Neural cell (in vitro differentiated cells): ENCODE measurements around the gene RNU6-9. TPM values are rescaled to one million over a fixed set of nuclear protein-coding genes. Genes with fewer than 3 reads are reported as not detected.

ENCODE experiments used
- H2AFZ ChIP-seq: fragments of 200-600, 300-800 bp; sonication (generic), shearing (Covaris generic); 2 replicates; pipeline ENCODE4 v1.6.0; 2014; ENCODE audit warnings: low read depth, mild to moderate bottlenecking, antibody characterized with exemption, low read length, moderate library complexity
- H3F3A ChIP-seq: fragments of 200-600 bp; shearing (Covaris generic); 2 replicates; pipeline ENCODE4 v1.6.1; 2016; ENCODE audit warnings: mild to moderate bottlenecking, moderate library complexity, mixed read lengths, antibody characterized with exemption, low read length; ENCODE audit not compliant: insufficient read depth, poor library complexity, severe bottlenecking
- H3K27ac ChIP-seq: fragments of 200-600, 300-800 bp; sonication (generic), shearing (Covaris generic); 2 replicates; pipeline ENCODE4 v1.5.1; 2014; ENCODE audit warnings: mild to moderate bottlenecking, low read length, moderate library complexity
- H3K27me3 ChIP-seq: fragments of 300-800, 200-600 bp; sonication (generic), shearing (Covaris generic); 2 replicates; pipeline ENCODE4 v1.6.0; 2014; ENCODE audit warnings: mild to moderate bottlenecking, low read depth, low read length, moderate library complexity; ENCODE audit not compliant: insufficient read depth
- H3K36me3 ChIP-seq: fragments of 300-800, 200-600 bp; sonication (generic), shearing (Covaris generic); 2 replicates; pipeline ENCODE4 v1.5.1; 2014; ENCODE audit warnings: mild to moderate bottlenecking, antibody characterized with exemption, low read length, moderate library complexity; ENCODE audit not compliant: insufficient read depth
- H3K4me2 ChIP-seq: fragments of 300-800, 200-600 bp; sonication (generic), shearing (Covaris generic); 2 replicates; pipeline ENCODE4 v1.6.0; 2014; ENCODE audit warnings: mild to moderate bottlenecking, low read length
- H3K4me3 ChIP-seq: fragments of 300-800, 200-600 bp; sonication (generic), shearing (Covaris generic); 2 replicates; pipeline ENCODE4 v1.5.1; 2014; ENCODE audit warnings: mild to moderate bottlenecking, low read length, moderate library complexity
- H3K79me2 ChIP-seq: fragments of 200-600 bp; shearing (Covaris generic); replicated peaks from 2 replicates; pipeline ENCODE4 v1.6.0; 2014; ENCODE audit warnings: mild to moderate bottlenecking, low read length, moderate library complexity; ENCODE audit not compliant: insufficient read depth
- H3K9ac ChIP-seq: fragments of 300-800, 200-600 bp; sonication (generic), shearing (Covaris generic); 2 replicates; pipeline ENCODE4 v1.6.1; 2016; ENCODE audit warnings: mild to moderate bottlenecking, low read length, mixed read lengths
- H3K9me2 ChIP-seq: fragments of 200-600 bp; shearing (Covaris generic); 2 replicates; pipeline ENCODE4 v1.6.1; 2016; ENCODE audit warnings: mild to moderate bottlenecking, low read length, mixed read lengths; ENCODE audit not compliant: insufficient read depth
- H3K9me3 ChIP-seq: fragments of 200-600, 300-800 bp; sonication (generic), shearing (Covaris generic); 2 replicates; pipeline ENCODE4 v1.6.1; 2016; ENCODE audit warnings: mild to moderate bottlenecking, mixed run types, low read length, moderate library complexity, mixed read lengths
- H4K20me1 ChIP-seq: fragments of 200-600 bp; shearing (Covaris generic); 2 replicates; pipeline ENCODE4 v1.6.1; 2016; ENCODE audit warnings: mild to moderate bottlenecking, mixed run types; ENCODE audit not compliant: insufficient read depth
- EP300 ChIP-seq: fragments of 450-650 bp; conservative IDR thresholded peaks from 2 replicates; pipeline ENCODE4 v1.6.1; 2014; ENCODE audit warnings: antibody characterized with exemption, mild to moderate bottlenecking, moderate library complexity; ENCODE audit not compliant: poor library complexity, severe bottlenecking
- MXI1 ChIP-seq: fragments of 450-650 bp; conservative IDR thresholded peaks from 2 replicates; pipeline ENCODE4 v1.6.1; 2014; ENCODE audit warnings: antibody characterized with exemption, mild to moderate bottlenecking; ENCODE audit not compliant: poor library complexity, severe bottlenecking
- RAD21 ChIP-seq: fragments of 450-650 bp; conservative IDR thresholded peaks from 2 replicates; pipeline ENCODE4 v1.6.1; 2014; ENCODE audit warnings: antibody characterized with exemption, mild to moderate bottlenecking, moderate library complexity
- TAF1 ChIP-seq: IDR thresholded peaks from 2 replicates; pipeline ENCODE4 v1.6.1; 2012; ENCODE audit warnings: low read depth
- polyA plus RNA-seq: library from polyadenylated mRNA; depleted of rRNA; stranded (reverse); fragments of >200 nt; gene quantifications from 2 replicates; pipeline ENCODE4 v1.2.3, GENCODE V29; 2014
- TF ChIP-seq, protein P1 (sequence below): IDR thresholded peaks from 2 replicates; pipeline ENCODE4 v1.6.1; 2012; ENCODE audit warnings: borderline replicate concordance

RNU6-9 gene
- polyA plus RNA-seq, 1 donor from 2014 or later, result not detected

DNA sequence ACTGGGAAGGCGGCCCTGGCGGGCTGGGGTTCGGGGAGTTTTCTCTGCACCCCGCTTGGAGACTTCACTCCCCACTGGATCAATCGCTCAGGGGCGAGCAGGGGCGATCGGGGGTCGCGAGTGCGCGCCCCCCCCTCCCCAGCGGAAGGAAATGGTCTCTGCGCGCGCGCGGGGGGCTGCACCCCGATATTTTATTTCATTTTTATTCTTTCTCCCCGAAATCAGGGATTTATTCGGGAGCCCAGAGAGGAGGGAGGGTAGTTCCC, 33.0 kb downstream of the RNU6-9 start:
- H3K9me3 ChIP-seq, result no peaks in the 10 kb centered on the region
- no peak overlapping the region for H2AFZ ChIP-seq
- no peak for TF ChIP-seq MXI1
- TF ChIP-seq RAD21, result no peak
- TF ChIP-seq EP300, result no peak
- H3K27me3 ChIP-seq, result peaks cover 2% of the 10 kb centered on the region
- peak overlapping the region; percentile 84 for H3K4me3 ChIP-seq
- H3K27ac ChIP-seq, result peak overlapping the region; percentile 60
- H3K79me2 ChIP-seq, result peaks cover 11% of the 10 kb centered on the region
- H3K36me3 ChIP-seq, result no peaks in the 10 kb centered on the region
- peak overlapping the region; percentile 85 for H3K9ac ChIP-seq
- H3K9me2 ChIP-seq, result no peaks in the 10 kb centered on the region
- no peak overlapping the region for H3K4me2 ChIP-seq
- H4K20me1 ChIP-seq, result no peaks in the 10 kb centered on the region
- H3F3A ChIP-seq, result no peaks in the 10 kb centered on the region

DNA sequence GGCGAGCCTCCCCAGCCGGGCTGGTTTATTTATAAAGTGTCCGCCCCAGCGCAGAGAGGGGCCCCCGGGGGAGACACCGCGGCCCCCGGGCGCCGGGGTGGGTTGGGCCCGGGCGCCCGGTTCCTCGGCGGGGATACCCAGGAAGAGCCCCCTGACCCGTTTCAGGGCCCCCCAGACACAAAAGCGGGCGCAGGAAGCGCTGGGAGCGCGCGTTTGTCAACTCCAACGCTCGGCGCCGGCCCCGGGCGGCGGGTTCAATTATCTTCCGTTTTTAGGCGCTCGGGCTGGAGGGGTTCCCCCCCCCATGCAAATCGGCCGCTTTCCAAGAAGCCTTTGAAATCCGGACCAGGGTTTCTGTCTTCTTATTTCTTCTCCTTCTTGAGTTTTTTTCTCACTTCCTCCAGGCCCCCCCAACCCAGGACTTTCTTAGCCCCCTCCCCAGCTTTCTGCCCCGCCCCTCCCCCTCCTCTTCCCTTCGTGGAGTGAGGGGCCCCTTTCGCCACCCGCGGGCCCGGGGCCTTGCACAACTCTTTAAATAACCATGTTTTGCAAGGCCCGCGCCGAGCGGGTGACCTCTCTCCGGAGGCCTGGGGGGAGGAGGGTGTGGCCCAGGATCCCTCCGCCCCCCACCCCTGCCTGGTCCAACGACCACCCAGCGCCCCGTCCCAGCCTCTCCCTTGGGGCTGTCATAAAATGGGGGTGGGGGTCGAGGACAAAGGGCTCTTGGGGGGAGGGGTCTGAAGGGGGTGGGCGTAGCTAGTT, 33.5 kb downstream of the RNU6-9 start:
- H4K20me1 ChIP-seq, result no peaks in the 10 kb centered on the region
- no peaks in the 10 kb centered on the region for H3K36me3 ChIP-seq
- no peaks in the 10 kb centered on the region for H3K9me2 ChIP-seq
- no peak overlapping the region for H2AFZ ChIP-seq
- H3K27ac ChIP-seq, result peak overlapping the region; percentile 60
- no peaks in the 10 kb centered on the region for H3K9me3 ChIP-seq
- peaks cover 11% of the 10 kb centered on the region for H3K79me2 ChIP-seq
- H3F3A ChIP-seq, result no peaks in the 10 kb centered on the region
- TF ChIP-seq, protein P1, sequence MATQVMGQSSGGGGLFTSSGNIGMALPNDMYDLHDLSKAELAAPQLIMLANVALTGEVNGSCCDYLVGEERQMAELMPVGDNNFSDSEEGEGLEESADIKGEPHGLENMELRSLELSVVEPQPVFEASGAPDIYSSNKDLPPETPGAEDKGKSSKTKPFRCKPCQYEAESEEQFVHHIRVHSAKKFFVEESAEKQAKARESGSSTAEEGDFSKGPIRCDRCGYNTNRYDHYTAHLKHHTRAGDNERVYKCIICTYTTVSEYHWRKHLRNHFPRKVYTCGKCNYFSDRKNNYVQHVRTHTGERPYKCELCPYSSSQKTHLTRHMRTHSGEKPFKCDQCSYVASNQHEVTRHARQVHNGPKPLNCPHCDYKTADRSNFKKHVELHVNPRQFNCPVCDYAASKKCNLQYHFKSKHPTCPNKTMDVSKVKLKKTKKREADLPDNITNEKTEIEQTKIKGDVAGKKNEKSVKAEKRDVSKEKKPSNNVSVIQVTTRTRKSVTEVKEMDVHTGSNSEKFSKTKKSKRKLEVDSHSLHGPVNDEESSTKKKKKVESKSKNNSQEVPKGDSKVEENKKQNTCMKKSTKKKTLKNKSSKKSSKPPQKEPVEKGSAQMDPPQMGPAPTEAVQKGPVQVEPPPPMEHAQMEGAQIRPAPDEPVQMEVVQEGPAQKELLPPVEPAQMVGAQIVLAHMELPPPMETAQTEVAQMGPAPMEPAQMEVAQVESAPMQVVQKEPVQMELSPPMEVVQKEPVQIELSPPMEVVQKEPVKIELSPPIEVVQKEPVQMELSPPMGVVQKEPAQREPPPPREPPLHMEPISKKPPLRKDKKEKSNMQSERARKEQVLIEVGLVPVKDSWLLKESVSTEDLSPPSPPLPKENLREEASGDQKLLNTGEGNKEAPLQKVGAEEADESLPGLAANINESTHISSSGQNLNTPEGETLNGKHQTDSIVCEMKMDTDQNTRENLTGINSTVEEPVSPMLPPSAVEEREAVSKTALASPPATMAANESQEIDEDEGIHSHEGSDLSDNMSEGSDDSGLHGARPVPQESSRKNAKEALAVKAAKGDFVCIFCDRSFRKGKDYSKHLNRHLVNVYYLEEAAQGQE, result no peak
- TF ChIP-seq EP300 (no peak), MXI1 (no peak), TAF1 (no peak)
- peak overlapping the region; percentile 84 for H3K4me3 ChIP-seq
- no peaks in the 10 kb centered on the region for H3K27me3 ChIP-seq
- peak overlapping the region; percentile 85 for H3K9ac ChIP-seq
- H3K4me2 ChIP-seq, result no peak overlapping the region

DNA sequence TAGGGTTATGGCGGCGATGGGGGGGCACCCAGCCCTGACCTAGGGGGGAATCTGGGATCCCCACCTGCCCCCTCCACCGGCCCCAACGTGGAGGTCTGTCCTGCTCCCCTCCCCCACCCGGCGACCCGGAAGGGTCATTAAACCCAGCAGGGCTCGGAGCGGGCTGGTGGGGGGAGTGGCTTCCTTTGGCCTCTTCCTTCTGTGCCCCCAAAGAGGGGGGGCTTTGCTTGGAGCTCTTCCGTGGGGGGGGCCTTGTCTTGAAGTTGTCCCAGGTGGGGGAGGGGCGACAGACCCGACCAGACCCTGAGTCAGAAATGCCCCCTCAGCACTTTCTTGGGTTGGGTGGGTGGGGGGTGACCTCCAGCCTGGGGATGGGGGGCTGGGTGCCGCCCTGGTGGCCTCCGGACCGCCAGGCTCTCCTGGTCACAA, 34.1 kb downstream of the RNU6-9 start:
- H2AFZ ChIP-seq, result no peak overlapping the region
- H3K36me3 ChIP-seq, result no peaks in the 10 kb centered on the region
- peak overlapping the region; percentile 39 for H3K4me2 ChIP-seq
- H3K27ac ChIP-seq, result peak overlapping the region; percentile 60
- peaks cover 11% of the 10 kb centered on the region for H3K79me2 ChIP-seq
- no peaks in the 10 kb centered on the region for H3F3A ChIP-seq
- TF ChIP-seq MXI1, result no peak
- no peaks in the 10 kb centered on the region for H3K9me3 ChIP-seq
- peak overlapping the region; percentile 84 for H3K4me3 ChIP-seq
- no peaks in the 10 kb centered on the region for H3K27me3 ChIP-seq
- H4K20me1 ChIP-seq, result no peaks in the 10 kb centered on the region
- no peaks in the 10 kb centered on the region for H3K9me2 ChIP-seq
- H3K9ac ChIP-seq, result peak overlapping the region; percentile 85
